RWPE1 (cell line): Measurements from ENCODE around the gene TENT4B.
A peak's percentile ranks its signal among the peaks of the same experiment; 100 is the strongest.
"Not testable (repeated sequence)": the region's sequence is repeated elsewhere in the genome, so short reads cannot be mapped to it uniquely, and the experiment has no call there.

ENCODE experiments used
- CTCF ChIA-PET: fragments of 350-600 bp; sonication (Branson Sonifier 250); formaldehyde crosslinking; extraction: SDS; loops from one replicate; lab custom pipeline; 2021; lab: Yijun Ruan, JAX
- POLR2A ChIA-PET: fragments of 400-600 bp; formaldehyde crosslinking; extraction: SDS; loops from one replicate; lab custom pipeline; 2020; ENCODE audit warnings: antibody characterized with exemption; ENCODE audit not compliant: low non-redundant PET; lab: Yijun Ruan, JAX
- DNase-seq: peaks from one replicate; pipeline ENCODE4 v3.0.0; 2012; ENCODE audit warnings: low spot score
- H3K27ac ChIP-seq: fragments of 450-650 bp; 2 replicates; pipeline ENCODE4 v1.5.1; 2017
- TF ChIP-seq, protein P1 (sequence below): fragments of 450-650 bp; conservative IDR thresholded peaks from 2 replicates; pipeline ENCODE4 v1.5.1; 2017; ENCODE audit warnings: low read depth, mild to moderate bottlenecking

The TENT4B gene

DNA sequence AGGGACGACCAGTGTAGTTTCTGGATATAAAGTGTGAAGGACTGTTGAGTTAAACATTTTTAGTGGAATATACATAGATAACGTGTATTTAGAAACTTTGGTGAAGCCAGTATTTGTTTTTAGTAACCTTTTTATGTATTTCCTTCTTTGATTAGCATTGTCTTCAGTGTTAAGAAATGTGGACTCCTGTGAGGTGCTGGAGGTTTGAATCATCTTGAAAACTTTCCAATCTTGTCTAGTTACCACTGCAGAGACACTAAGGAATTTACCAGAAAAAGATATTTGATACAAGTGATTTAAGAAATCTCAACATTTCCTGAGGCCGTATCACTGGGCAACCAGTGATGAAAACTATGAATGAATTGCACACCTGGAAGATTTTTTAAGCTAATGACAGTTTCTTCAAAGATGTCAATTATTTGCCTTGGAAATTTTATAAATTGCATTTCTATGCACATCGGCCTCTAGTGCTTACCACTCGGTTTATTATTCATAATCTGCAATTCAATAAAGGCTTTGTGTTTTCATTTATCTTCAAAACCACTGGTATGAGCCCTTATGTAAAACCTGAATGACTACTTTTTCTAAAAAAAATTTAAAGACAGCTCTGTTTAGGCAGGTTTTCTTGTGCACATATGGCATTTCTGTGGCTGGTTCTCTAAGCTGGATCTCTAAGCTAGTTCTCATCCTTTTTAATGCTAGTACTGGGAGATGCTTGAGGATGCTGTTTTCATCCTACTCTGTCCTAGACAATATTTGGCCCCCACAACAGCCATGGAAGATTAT lies 81.9 kb downstream of the TENT4B start:
- ChIA-PET POLR2A (no interaction called here), CTCF (interaction anchor here (0.7 kb wide), 1 partner anchor 214 kb away, joined by 4 read pairs; no protein-coding TSS in a partner anchor)
- H3K27ac ChIP-seq: no peak overlapping the region
- TF ChIP-seq, protein P1, sequence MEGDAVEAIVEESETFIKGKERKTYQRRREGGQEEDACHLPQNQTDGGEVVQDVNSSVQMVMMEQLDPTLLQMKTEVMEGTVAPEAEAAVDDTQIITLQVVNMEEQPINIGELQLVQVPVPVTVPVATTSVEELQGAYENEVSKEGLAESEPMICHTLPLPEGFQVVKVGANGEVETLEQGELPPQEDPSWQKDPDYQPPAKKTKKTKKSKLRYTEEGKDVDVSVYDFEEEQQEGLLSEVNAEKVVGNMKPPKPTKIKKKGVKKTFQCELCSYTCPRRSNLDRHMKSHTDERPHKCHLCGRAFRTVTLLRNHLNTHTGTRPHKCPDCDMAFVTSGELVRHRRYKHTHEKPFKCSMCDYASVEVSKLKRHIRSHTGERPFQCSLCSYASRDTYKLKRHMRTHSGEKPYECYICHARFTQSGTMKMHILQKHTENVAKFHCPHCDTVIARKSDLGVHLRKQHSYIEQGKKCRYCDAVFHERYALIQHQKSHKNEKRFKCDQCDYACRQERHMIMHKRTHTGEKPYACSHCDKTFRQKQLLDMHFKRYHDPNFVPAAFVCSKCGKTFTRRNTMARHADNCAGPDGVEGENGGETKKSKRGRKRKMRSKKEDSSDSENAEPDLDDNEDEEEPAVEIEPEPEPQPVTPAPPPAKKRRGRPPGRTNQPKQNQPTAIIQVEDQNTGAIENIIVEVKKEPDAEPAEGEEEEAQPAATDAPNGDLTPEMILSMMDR: no peak
- DNase-seq: no peak

DNA sequence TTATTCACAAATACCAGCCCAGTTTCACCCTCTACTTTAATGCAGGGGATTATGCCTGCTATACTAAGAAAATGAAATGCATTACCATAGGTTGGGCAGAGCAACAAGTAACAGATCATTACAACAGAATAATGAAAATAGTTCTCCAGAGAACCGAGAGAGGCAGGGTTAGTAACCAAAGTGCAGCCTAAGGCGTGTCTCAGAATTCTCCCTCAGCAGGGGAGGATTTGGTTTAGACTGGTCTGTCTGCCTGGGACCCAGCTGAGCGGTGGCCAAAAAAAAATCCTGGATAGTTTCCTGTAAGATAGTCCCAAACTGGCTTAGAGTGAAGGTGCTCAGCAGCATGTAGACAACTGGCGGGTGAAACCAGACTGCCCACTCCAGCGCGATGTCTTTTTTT lies 82.5 kb downstream of the TENT4B start:
- TF ChIP-seq, protein P1: no peak
- H3K27ac ChIP-seq: peak overlapping the region; percentile 58
- CTCF ChIA-PET: interaction anchor here (0.7 kb wide), 1 partner anchor 215 kb away, joined by 4 read pairs; no protein-coding TSS in a partner anchor
- no peak for DNase-seq
- POLR2A ChIA-PET: no interaction called here

DNA sequence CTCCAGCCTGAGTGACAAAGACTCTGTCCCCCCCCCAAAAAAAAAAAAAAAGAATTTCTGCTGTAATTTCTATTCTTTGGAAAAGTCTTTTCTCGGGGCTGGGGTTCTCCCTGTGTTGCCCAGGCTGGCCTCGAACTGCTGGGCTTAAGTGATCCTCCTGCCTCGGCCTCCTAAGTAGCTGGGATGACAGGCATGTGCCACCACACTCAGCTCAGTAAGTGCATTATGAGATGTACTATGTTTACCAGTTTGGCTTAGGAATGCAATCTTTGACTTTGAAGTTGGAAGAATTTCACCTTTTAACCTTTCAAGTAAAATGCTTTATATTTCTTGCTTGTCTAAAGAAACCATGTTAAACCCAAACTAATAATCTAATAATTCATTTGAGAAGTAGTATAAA lies 85.2 kb downstream of the TENT4B start:
- POLR2A ChIA-PET: no interaction called here
- DNase-seq: no peak
- CTCF ChIA-PET: interaction anchor here (1.0 kb wide), 1 partner anchor 25 kb away, joined by 3 read pairs; no protein-coding TSS in a partner anchor
- H3K27ac ChIP-seq: no peak overlapping the region
- TF ChIP-seq, protein P1: no peak

DNA sequence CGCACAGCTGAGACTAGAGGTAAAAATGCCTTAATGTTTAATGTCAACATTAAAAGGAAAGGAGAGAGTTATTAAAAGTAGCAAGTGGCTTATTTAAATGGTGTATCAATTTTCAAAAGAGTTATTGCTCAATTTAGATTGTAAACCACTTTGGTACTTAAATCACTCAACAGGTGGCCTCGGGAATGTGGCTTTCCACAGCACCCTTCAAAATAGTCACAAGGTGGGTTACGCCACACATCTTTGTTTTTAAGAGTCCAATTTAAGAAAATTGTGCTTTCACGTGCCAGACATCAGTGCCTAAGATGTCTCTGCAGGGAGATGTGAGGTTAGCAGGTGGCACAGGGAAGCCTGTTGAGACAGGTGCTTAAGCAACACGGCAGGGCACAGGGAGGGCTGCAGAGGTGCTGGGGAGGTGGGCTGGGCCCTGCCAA lies 85.8 kb downstream of the TENT4B start:
- DNase-seq: no peak
- ChIA-PET CTCF (interaction anchor here (0.8 kb wide), 1 partner anchor 147 kb away, joined by 4 read pairs; no protein-coding TSS in a partner anchor), POLR2A (no interaction called here)
- H3K27ac ChIP-seq: no peak overlapping the region
- TF ChIP-seq, protein P1: no peak

DNA sequence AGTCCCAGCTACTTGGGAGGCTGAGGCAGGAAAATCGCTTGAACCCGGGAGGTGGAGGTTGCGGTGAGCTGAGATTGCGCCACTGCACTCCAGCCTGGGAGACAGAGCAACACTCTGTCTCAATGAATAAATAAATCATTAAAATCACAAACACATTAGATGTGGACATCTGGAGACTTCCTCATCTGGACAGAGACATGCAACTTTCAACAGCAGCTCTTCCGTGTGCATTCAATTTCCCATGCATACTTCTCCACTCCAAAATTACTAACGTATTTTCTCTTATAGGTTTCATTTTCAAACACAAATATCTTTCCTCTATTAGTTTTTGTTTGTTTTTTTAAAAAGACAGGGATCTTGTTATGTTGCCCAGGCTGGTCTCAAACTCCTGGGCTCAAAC lies 89.9 kb downstream of the TENT4B start:
- CTCF ChIA-PET: interaction anchor here (0.5 to 0.8 kb wide), 3 partner anchors 10 to 351 kb away, joined by 3 to 7 read pairs (median 6); no protein-coding TSS in a partner anchor

DNA sequence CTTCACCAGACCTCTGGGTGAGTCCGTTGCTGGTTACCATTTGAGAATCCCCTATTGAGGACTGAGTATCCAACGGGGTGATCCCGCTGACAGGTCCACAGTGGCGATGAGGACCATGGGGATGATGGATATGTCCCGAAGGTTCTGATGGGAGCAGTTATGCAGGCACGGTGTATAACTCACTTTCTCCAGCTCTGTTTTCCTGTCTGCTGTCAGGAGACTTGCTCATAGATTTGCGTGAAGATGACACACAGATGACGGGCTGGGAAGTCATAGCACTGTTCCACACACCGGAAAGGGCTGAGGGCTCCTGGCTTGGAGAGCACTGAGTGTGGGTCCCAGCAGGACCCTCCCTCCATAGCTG lies 91.0 kb downstream of the TENT4B start:
- no peak for DNase-seq
- TF ChIP-seq, protein P1: no peak
- H3K27ac ChIP-seq: peak overlapping the region; percentile 86
- ChIA-PET CTCF (interaction anchor here (0.6 to 0.8 kb wide), 2 partner anchors 30 to 382 kb away, joined by 3 to 4 read pairs; no protein-coding TSS in a partner anchor), POLR2A (no interaction called here)

More for the DNA sequence above, 89.9 kb downstream of the TENT4B start:
- DNase-seq, H3K27ac ChIP-seq, POLR2A ChIA-PET: not testable (repeated sequence)
